ENCODE data around the gene MFRP.
A peak's percentile ranks its signal among the peaks of the same experiment; 100 is the strongest.
"Not testable (repeated sequence)": the region's sequence is repeated elsewhere in the genome, so short reads cannot be mapped to it uniquely, and the experiment has no call there.

The MFRP gene

DNA sequence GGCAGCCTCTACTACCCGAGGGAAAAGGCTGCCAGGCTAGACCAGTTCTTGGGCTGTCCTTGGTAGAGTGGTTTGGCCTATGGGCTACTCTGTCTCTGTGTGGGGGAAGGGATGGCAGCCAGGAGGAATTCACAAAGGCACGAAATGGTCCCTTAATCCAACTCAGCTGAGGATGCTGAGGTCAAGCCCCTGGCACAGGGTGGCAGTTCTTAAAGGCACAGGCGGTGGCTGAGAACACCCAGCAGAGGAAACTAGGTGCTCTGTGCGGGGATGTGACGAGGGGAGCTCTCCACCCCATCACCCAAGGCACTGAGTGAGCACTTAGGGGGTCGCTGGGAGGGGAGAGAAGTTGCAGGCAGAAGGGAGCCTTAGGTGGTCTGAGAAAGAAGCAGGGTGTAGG is at the start of gene MFRP:
TSS of gene MFRP (minus strand) at position 101 of the 400 bp plus-strand sequence. CDS start 192 bp downstream, outside the sequence.
- DNase-seq (ENCODE audit: low read depth), result no peak

DNA sequence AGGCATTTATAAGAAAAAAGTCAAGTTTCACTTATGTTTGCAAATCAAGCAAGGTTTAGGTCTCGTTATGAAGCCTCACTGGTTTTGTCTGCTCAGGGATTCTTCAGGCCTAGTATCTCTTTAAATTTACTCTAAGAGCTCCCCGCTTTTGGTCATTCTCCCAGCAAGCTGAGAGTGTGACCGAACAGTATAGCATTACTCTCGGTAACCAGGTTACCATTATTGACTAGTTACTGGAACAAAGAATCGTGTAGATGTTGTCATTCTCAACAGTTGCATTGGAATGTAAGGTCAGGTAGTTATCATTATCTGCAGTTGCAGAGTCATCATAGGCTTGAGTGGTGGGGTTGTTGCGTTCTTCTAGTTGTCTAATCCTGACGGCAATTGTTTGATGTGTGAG is 44.8 kb upstream of the MFRP start:
- DNase-seq (ENCODE audit: low read depth), result no peak

DNA sequence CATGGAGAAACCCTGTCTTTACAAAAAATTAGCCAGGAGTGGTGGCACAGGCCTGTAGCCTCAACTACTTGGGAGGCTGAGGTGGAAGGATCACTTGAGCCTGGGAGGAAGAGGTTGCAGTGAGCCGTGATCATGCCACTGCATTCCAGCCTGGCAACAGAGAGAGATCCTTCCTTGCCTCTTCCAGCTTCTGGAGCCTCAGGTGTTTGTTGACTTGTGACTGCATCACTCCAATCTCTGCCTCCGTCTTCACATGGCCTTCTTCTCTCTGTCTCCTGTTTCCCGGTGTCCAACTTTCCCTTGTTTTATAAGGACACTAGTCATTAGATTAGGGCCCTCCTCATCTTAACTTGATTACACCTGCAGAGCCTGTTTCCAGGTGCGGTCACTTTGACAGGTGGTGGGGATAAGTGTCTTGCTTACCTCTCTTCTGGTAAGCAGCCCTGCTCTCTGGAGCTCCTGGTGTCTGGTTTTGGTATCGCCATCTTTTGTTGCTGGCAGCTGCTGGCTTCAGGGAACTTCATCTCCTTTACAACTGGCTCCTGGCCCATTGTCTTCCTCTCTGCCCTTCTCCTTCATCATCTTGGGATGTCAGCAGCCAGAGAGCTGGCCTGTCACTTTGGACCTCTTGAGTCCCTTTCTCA is 43.2 kb upstream of the MFRP start:
- DNase-seq (ENCODE audit: low read depth), result no peak

DNA sequence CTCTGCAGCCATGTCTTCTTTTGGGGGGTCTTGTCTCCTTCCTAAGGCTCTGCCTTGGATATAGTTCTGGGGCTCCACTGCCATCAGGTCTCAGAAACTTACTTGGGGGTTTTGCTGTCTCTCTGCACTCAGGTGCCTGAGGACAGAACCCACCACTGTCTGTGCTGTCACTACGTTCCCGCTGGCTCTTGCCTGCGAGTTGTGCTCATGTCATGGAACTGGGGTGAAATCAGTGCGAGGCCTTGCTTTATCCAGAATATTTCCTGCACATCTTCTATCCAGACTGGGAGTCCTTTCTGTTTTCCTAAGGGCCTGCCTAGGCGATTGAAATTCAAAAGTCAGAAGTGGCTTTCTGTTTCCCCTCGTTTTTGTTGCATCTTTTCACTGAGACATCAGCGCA is 41.6 kb upstream of the MFRP start:
- DNase-seq (ENCODE audit: low read depth), result no peak

DNA sequence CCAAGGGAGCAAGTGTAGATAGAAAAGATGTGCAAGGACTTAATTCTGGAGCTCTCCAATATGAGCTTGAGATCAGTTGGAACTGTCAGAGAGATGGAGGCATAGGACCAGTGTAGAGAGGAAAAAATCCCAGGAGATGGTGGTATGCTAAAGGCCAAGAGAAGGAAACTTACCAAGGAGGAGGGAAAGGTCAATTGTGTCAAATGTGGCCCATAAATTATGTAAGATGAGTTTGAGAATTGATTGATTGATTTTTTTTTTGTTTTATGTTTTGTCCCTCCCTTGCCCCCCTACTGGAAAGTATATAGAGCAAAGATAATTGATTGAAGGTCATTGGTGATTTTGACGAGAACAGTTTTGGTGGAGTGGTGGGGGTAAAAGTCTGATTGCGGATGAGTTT is 37.8 kb upstream of the MFRP start:
- no peak for DNase-seq (ENCODE audit: low read depth)

DNA sequence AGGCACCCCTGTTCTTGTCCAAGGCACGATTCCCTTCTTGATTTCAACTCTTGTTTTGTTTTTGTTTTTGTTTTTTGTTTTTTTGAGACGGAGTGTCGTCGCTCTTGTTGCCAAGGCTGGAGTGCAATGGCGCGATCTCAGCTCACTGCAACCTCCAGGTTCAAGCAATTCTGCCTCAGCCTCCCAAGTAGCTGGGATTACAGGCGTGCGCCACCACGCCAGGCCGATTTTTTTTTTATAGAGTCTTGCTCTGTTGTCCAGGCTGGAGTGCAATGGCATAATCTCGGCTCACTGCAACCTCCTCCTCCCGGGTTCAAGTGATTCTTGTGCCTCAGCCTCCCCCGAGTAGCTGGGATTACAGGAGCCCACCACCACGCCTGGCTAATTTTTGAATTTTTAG is 36.0 kb upstream of the MFRP start:
- not testable (repeated sequence) for DNase-seq (ENCODE audit: low read depth)

DNA sequence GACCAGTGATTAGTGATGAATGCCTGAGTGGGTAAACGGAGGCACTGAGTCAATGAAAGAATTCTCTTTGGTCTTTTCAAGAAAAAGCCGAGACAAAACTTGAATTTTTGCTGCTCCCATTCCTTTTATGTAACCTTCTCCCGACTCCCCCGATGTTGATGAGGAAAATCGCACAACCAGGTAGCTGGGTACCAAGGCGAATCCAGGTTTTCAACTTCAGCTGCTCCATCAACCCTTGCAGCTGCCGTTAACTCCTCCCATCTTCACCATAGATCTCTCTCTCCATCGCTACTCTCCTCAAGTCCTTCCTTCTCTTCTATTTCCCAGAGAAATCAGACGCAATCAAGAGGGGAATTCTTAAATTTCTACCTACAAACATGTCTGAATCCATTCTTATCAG is 35.6 kb upstream of the MFRP start:
- DNase-seq (ENCODE audit: low read depth), result no peak

DNA sequence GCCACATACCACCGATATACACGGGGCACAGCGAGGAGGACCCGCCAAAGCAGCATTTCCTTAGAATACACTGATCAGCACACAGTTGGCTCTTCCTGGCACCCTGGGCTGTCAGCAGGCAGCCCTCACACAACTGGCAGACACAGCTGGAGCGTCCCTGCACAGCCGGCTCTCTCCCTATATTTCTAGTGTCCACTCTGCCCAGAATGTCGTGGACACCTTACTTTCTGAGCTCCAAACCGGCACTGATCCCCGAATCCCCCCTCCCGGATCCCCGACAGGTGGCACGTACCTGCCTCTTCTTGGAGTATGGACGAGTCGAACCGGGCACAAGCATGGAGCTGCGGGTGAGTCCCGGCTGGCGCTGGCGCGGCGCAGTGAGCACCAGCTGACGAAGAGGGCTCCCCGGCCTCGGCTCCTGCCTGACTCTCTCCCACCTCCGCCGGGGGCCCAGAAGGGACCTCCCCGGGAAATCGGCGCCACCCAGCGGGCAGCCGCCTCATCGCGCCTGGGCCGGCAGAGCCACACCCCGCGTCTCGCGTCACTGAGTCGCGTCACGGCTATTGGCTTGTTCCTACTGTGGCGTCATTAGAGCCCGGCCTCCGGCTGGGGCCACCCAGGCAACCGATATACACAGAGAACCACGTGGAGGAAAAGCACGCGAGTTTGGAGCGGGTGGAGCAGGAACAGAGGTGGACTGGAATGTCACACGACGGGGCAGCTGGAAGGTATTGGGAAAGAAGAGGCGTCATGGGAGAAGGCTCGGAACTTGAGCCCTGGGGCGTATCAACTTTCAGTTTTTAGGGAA is 34.9 kb upstream of the MFRP start, which contains the start of gene USP2:
TSS of gene USP2 (minus strand) at position 510 of the 808 bp plus-strand sequence. CDS start 8,210 bp downstream, outside the sequence.
- peak; percentile 96 for DNase-seq (ENCODE audit: low read depth)

DNA sequence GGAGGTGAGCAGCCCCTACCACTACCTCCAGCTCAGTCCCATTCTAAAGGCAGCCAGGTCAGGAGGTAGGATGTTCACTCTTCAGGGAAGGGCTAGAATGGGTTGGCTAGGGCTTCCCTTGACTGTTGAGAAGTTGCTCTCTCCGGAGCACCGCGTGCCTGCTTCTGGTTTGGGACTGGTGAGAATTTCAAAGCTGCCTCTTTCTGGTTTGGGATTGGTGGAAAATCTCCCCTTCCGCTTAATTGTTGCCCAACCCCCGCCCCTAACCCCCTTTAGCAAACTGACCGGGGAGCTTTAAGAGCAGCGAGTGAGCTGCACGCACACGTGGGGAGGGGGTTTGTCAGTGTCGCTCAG is 34.3 kb upstream of the MFRP start:
- DNase-seq (ENCODE audit: low read depth), result no peak

DNA sequence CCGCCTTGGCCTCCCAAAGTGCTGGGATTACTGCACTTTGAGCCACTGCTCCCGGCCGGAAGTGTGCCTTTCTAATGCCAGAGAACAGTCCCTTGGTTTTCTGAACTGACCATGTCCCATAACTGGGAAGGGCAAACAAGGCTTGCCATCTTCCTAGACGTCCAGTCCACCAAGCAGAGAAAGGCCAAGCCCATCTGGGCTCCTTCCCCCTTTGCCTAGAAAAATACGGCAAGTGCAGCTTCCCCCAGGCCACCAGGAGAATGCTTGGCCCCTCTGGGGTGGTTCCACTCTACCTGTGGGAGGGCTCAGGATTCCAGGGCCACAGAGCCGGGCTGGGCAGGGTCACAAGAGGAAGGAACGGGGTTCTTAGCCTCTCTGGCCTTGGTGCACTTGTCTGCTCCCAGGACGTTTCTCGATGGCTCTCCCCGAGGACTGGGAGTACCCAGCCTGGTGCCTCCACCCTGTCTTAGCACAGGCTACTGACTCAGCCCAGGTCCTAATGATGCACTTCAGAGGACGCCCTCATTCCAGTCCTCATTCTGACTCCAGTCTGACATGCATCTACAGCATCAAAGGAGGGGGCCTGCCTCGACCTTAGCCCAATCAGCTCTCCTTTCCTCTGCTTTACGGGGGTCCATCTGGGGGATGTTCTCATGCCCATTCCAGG is 33.8 kb upstream of the MFRP start:
- no peak for DNase-seq (ENCODE audit: low read depth)

DNA sequence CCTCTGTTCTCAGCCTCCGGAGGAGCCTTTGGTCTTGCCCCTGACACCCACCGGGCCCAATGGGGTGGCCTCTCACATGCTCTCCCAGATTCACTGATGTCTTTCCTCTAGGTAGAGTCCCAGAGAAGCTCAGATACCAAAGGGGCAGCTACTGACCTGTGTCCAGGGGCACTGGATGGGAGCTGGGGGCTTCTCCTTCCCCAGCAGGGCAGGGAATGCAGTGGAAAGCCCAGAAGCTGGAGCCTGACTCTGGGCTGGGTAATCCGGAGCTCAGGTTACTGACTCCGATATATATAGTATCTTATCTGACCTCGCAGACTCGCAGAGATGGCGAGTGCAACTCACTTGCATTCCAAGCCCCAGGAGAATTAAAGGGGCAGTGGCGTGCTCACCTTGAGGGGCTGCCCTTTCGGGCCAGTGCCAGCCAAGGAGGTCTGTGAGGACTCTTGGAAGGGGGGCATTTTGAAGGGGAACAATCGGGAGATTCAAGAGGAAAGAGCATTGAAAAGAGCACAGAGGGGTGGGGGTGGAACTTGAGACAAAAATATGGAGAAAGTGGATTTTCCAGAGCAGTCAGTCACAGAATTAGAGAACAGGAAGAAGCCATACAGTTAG is 32.5 kb upstream of the MFRP start:
- DNase-seq (ENCODE audit: low read depth), result no peak

DNA sequence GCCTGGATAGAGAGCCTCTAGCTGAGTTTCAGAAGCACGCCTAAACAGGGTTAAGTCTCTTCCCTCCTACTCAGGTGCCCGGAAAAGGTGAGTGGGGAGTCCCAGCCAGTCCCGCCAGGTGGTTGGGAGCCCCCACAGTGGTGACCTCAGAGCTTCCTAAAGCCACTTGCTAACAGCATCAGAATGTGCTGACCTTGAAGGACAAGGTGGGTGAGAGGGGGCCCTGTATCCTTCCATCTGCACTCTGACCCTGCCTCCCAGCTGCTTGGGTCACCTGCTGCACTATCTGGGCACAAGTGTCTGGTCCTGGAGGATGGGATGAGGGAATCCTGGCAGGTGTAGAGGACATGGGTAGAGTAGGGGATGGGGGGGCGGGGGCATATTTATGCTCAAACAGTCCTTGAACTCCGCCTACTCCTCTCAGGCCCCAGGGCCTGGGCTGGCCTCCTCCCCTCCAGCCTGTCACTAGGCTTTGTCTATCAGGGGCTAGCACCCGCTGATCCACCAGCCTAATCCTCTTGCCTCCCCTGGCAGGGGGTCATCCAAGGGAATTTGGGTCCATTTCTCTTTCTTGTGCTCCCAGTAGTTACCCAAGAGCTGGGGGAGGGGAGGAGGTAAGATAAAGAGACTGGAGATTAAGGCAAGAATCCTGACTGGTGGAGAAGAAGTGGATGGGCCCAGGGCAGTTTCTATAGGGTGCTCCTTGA is 31.6 kb upstream of the MFRP start:
- DNase-seq (ENCODE audit: low read depth), result no peak

DNA sequence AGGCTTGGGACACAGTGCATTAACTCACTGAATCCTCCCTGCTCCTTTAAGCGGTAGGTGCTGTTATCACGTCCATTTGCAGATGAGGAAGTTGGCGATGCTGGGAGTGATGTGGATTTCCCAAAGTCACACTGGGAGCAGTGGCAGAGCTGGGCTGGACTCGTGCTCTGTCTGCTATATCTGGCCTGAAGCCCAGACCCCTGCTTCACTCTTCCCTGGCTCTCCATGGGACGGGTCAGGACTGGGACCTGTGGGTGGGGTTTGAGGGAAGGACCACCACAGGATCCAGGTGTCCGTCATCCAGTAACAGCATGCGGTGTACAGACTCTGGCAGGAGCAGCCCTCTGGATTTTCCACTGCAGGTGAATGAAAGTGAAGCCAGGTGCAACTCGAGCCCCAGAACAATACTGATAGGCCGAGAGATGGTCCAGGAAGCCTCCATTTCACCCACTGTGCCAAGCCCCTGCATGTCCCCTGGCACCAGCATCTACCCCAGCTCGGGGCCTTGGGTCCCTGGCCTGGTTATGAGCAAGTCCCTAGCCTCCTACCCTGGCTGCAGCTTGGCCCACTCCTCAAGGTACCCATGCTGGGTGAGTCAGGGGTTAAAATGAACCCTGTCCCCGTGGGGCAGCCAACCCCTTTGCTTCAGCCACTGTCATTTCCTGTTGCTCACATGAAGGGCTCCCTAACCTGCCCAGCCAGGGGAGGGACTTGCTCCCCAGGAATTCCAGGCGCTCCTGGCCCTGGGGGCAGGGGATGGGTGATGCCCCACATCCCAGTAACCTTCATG is 30.8 kb upstream of the MFRP start:
- no peak for DNase-seq (ENCODE audit: low read depth)

DNA sequence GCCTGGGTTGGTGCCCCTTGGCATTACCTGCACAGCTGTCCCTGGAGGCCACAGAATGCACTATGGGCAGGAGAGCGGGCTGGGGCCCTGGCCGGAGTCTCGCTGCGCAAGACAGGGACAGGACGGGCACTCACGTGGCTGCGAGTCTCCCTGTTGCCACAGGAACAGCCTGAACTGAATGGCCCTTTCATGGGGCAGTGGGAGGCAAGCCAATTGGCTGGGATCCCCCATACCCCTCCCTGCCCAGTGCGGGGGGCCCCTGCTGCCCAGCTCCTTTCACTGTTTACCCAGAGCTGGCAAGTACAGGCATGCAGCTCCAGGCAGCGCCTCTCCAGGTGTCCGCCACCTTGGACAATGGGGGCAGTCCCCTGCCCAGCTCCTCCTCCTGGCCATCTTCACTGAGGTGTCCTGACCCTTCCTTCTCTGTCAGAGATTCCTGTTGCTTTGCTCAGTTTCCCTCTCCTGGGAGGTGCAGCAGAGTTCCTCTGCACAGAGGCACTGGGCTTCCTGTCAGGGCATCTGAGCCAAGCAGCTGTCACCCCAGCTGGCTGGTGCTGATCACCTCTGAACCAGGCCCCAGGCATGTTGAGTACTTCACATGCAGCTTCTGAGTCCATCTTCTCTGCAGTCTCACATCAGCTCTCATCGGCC is 29.8 kb upstream of the MFRP start:
- no peak for DNase-seq (ENCODE audit: low read depth)

DNA sequence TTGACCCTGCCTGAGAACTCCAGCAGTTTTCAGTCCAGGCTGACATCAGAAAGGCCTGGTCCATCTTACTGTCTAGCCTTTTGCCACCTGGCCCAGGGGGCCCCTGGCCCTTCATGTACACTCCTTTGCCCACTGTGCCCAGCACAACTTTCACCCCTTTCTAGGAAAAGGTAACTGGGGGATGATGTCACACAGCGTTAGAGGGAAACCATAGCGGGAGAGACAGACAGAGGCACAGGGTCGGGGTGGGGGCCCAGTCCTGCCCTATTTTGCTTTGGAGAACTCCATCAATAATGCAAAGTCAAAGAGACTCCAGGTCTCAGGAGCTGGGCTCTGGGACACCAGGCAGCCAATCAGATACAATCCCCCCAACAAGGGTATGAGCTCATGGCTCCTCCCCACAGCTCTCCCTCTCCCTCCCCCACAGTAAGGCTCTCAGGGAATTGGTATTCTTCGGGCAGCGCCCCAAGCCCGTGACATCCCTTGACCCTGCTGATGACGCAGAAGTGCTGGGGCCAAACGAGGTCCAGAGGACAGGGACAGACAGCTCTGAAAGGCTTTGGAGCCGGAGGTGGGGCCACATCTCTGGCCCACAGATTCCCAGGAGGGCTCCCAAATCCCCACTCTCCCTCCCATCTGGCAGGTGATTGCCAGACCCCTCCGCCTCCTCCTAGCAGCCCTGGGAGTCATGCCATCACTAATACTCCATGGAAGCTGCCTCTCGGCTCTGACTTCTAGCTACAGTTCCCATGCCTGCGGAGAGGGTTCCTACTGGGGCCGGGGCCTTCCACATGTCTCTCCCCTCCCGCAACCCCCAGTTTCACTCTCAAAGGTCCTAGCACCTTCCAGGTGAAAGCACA is 29.1 kb upstream of the MFRP start:
- no peak for DNase-seq (ENCODE audit: low read depth)

DNA sequence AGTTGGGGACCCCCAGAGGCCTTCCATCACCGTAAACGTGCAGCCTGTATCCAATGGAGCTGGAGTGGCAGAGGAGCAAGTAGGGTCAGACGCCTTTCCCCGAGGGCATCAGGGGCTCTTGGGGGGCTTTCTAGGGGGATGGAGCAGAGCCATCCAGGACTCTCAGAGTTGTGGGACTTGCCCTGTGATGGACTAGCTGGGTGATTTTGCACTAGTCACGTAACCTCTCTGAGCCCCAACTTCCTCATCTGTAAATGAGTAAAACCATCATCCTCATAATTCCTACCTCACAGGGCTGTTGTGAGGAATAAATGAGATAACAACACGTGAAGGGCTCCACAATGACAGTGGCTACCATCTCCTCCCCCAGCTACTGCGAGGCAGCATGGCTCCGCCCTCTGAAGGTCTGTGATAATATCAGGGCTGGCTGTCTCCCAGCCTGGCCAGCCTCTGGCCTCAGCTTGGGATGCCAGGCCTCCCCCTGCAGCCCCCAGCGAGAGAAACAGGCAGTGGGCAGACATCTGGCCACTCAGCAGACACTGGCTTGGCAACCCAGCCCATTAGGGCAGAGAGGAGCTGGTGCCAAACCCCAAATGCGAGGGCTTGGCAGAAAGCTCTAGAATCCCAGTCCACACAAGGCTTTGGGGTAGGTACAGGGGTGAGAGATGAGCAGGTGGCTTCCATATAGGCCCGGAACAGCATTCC is 28.3 kb upstream of the MFRP start:
- no peak for DNase-seq (ENCODE audit: low read depth)

DNA sequence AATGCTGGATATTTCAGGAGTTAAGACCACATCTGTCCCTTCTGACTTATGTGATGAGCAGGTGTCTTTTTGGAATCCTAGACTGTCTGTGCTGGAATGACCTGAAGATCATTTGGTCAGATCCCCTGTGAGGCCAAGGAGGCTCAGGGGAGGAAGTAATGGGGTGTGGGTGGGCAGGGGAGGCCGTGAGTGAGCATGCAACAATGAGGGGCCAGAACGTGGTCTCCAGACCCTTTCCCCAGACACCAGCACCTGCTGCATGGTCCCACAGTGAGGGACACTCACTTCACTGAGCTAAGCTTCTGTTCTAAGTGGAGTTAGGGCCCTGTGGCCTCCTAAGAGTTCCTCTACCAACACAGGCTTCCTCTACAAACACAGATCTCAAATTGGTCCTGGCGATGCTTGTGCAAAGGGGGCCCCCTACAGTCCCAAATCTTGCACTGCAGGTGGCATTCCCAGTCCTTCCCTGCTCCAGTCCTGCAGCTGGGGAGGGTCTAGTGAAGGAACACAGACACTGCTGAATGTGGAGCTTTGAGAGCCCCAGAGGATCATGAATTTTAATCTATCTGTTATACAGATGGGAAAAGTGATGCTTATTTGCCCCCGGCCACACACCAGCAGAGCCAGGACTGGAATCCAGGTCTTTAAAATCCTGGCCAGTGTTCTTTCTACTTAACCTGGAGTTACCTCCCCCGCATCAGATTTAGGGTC is 27.6 kb upstream of the MFRP start:
- DNase-seq (ENCODE audit: low read depth), result no peak

All from activated T-helper 9 cell treated with anti-CD3 and anti-CD28 coated beads, Interleukin-2, amount 50 U/mL, for 16 hours (primary cell).